K562 (cell line): ENCODE data around the gene AGPAT1. TPM values are rescaled to one million over a fixed set of nuclear protein-coding genes. Genes with fewer than 3 reads are reported as not detected.

Source experiments
- ATAC-seq: fragments of 200-7000 bp; cut with Tn5 transposase; 3 replicates; pipeline ENCODE4 v1.9.1; 2020; ENCODE audit warnings: moderate library complexity
- BruUV-seq: library from RNA; stranded (reverse); fragments of 400-500 nt; replicated peaks from 2 replicates; lab custom pipeline; 2021; lab: Mats Ljungman, UMichigan
- CTCF ChIA-PET: fragments of 300-600 bp; formaldehyde crosslinking; extraction: SDS; loops from one replicate; lab custom pipeline; 2021; ENCODE audit warnings: low intra/inter-chr PET ratio; lab: Yijun Ruan, JAX
- POLR2A ChIA-PET: fragments of 300-600, 350-650 bp; sonication (Branson Sonifier 250); formaldehyde crosslinking; extraction: SDS; loops from one replicate; lab custom pipeline; 2021; ENCODE audit warnings: antibody characterized with exemption, inconsistent platforms; lab: Yijun Ruan, JAX
- DNase-seq, 4 experiments: peaks; one replicate each; pipeline versions ENCODE4 v3.0.0 to v3.0.0-alpha.2; 2011 to 2018; ENCODE audit warnings: low spot score in 3 of 4, mixed read lengths in 3 of 4; ENCODE audit errors: extremely low read depth in 1 of 4
- FAIRE-seq: peaks from 2 replicates; lab custom pipeline; 2011; peaks lifted over from hg19 to GRCh38; lab: Jason Lieb, UNC
- H2AFZ ChIP-seq: 2 replicates; pipeline ENCODE4 v1.6.0; 2011; ENCODE audit warnings: low read depth, low read length, control low read depth, inconsistent platforms
- H3K27ac ChIP-seq: fragments of 200-600 bp; 3 replicates; pipeline ENCODE4 v1.8.0; 2011; ENCODE audit warnings: low read depth, mild to moderate bottlenecking, control low read depth, inconsistent platforms, low read length, moderate library complexity, mixed read lengths; ENCODE audit errors: extremely low read depth
- H3K27me3 ChIP-seq, 2 experiments: fragments of 300-600 bp in 1 of 2; 2 replicates in 1 of 2; 3 replicates in 1 of 2; pipeline versions ENCODE4 v1.6.0 to v1.8.0; 2011; ENCODE audit warnings: inconsistent platforms in 2 of 2, low read length in 2 of 2, mild to moderate bottlenecking in 1 of 2, mixed read lengths in 1 of 2, moderate library complexity in 1 of 2; ENCODE audit not compliant: control insufficient read depth in 2 of 2, insufficient read depth in 2 of 2
- H3K36me3 ChIP-seq: fragments of 300-600 bp; 3 replicates; pipeline ENCODE4 v1.8.0; 2011; ENCODE audit warnings: mild to moderate bottlenecking, low read length, inconsistent platforms; ENCODE audit not compliant: control insufficient read depth, insufficient read depth
- H3K4me1 ChIP-seq, 2 experiments: fragments of 200-600 bp in 1 of 2; replicated peaks in 1 of 2; 2 replicates in 1 of 2; 3 replicates in 1 of 2; pipeline versions ENCODE4 v1.5.1 to v1.8.0; 2011; ENCODE audit warnings: inconsistent platforms in 2 of 2, low read length in 2 of 2, mild to moderate bottlenecking in 1 of 2, mixed read lengths in 1 of 2, moderate library complexity in 1 of 2; ENCODE audit not compliant: control insufficient read depth in 2 of 2, insufficient read depth in 2 of 2
- H3K4me2 ChIP-seq: 2 replicates; pipeline ENCODE4 v1.6.1; 2011; ENCODE audit warnings: low read length, control low read depth, inconsistent platforms, mixed read lengths; ENCODE audit not compliant: insufficient read depth
- H3K4me3 ChIP-seq: fragments of 200-600 bp; sonication (generic), shearing (Covaris generic); 2 replicates; pipeline ENCODE4 v1.5.1; 2016; ENCODE audit warnings: control low read depth, inconsistent platforms
- H3K79me2 ChIP-seq: fragments of 200-600 bp; 3 replicates; pipeline ENCODE4 v1.8.0; 2011; ENCODE audit warnings: low read length, inconsistent platforms; ENCODE audit not compliant: control insufficient read depth, insufficient read depth
- H3K9ac ChIP-seq, 2 experiments: 2 replicates each; pipeline versions ENCODE4 v1.6.0 to v1.6.1; 2011; ENCODE audit warnings: low read depth in 2 of 2, low read length in 2 of 2, control low read depth in 1 of 2, inconsistent platforms in 1 of 2, mild to moderate bottlenecking in 1 of 2, mixed read lengths in 1 of 2; ENCODE audit not compliant: insufficient read depth in 1 of 2
- H3K9me1 ChIP-seq: one replicate; pipeline ENCODE4 v1.6.0; 2011; ENCODE audit warnings: inconsistent platforms, mild to moderate bottlenecking, low read length, moderate library complexity; ENCODE audit not compliant: control insufficient read depth, insufficient read depth
- H3K9me3 ChIP-seq: replicated peaks from 2 replicates; pipeline ENCODE4 v1.5.1; 2011; ENCODE audit warnings: low read depth, low read length, inconsistent platforms; ENCODE audit not compliant: control insufficient read depth, insufficient read depth
- H4K20me1 ChIP-seq: replicated peaks from 2 replicates; pipeline ENCODE4 v1.6.1; 2011; ENCODE audit warnings: low read length, inconsistent platforms, mixed read lengths; ENCODE audit not compliant: control insufficient read depth, insufficient read depth
- ELF2 ChIP-seq: fragments of 250-450 bp; sonication (Bioruptor Pico); IDR thresholded peaks from 2 replicates; pipeline ENCODE4 v1.5.0; 2021; ENCODE audit warnings: mild to moderate bottlenecking
- ETS1 ChIP-seq: conservative IDR thresholded peaks from 2 replicates; pipeline ENCODE4 v1.6.1; 2011; ENCODE audit warnings: low read depth, mild to moderate bottlenecking, low read length; ENCODE audit not compliant: control insufficient read depth
- ETS2 ChIP-seq: IDR thresholded peaks from 2 replicates; pipeline ENCODE4 v1.6.1; 2016; ENCODE audit warnings: borderline replicate concordance, missing genetic modification characterization, mild to moderate bottlenecking, moderate library complexity, missing compliant biosample characterization; ENCODE audit not compliant: poor library complexity, severe bottlenecking
- ETV6 ChIP-seq, 3 experiments: fragments of 150-350 bp in 1 of 3; sonication (generic) in 1 of 3; formaldehyde crosslinking in 1 of 3; IDR thresholded peaks; 2 replicates each; pipeline versions ENCODE4 v1.6.1 to v1.8.0; 2014 to 2022; ENCODE audit warnings: borderline replicate concordance in 2 of 3, low read depth in 2 of 3, antibody characterized with exemption in 1 of 3, low read length in 1 of 3, mild to moderate bottlenecking in 1 of 3, missing genetic modification reagents in 1 of 3
- HMG20B ChIP-seq: fragments of 250-450 bp; sonication (Bioruptor Pico); IDR thresholded peaks from 2 replicates; pipeline ENCODE4 v1.5.0; 2021; ENCODE audit warnings: mild to moderate bottlenecking
- KHSRP ChIP-seq: fragments of 450-650 bp; IDR thresholded peaks from 2 replicates; pipeline ENCODE4 v1.6.1; 2017
- KLF13 ChIP-seq: fragments of 450-650 bp; IDR thresholded peaks from 2 replicates; pipeline ENCODE4 v1.6.1; 2016; ENCODE audit warnings: missing genetic modification characterization, low read depth, mild to moderate bottlenecking, missing compliant biosample characterization, moderate library complexity, borderline replicate concordance
- MED1 ChIP-seq: sonication (generic); formaldehyde crosslinking; IDR thresholded peaks from 2 replicates; pipeline ENCODE4 v1.8.1; 2023; ENCODE audit warnings: missing genetic modification reagents, borderline replicate concordance
- NBN ChIP-seq: fragments of 450-650 bp; IDR thresholded peaks from 2 replicates; pipeline ENCODE4 v1.6.1; 2016; ENCODE audit warnings: low read depth, mild to moderate bottlenecking
- NR4A1 ChIP-seq, 2 experiments: fragments of 250-450 bp in 1 of 2; fragments of 450-650 bp in 1 of 2; sonication (Bioruptor Pico) in 1 of 2; IDR thresholded peaks; 2 replicates each; pipeline versions ENCODE4 v1.4.0 to v1.6.1; 2016 to 2020; ENCODE audit warnings: mild to moderate bottlenecking in 2 of 2, missing compliant biosample characterization in 1 of 2, missing genetic modification characterization in 1 of 2, moderate library complexity in 1 of 2
- POLR2B ChIP-seq: fragments of 450-650 bp; IDR thresholded peaks from 2 replicates; pipeline ENCODE4 v1.6.1; 2018; ENCODE audit warnings: low read depth; ENCODE audit not compliant: partially characterized antibody
- SOX6 ChIP-seq: fragments of 450-650 bp; IDR thresholded peaks from 2 replicates; pipeline ENCODE4 v1.6.1; 2014; ENCODE audit warnings: mild to moderate bottlenecking
- TBP ChIP-seq: optimal IDR thresholded peaks from 2 replicates; pipeline ENCODE3; 2011; ENCODE audit warnings: low read depth, low read length, improper control_type of control experiment
- ZNF444 ChIP-seq: fragments of 250-450 bp; sonication (Bioruptor Pico); IDR thresholded peaks from 2 replicates; pipeline ENCODE4 v1.4.0; 2020; ENCODE audit warnings: mild to moderate bottlenecking, moderate library complexity
- WGBS: fragments of 100-300 bp; shearing (Covaris generic); methylation state at CpG from one replicate; pipeline ENCODE4 v1.1.6; 2016; ENCODE audit warnings: low coverage, mixed read lengths; ENCODE audit not compliant: insufficient coverage; ENCODE audit errors: missing lambda C conversion rate; 5-methylcytosine and 5-hydroxymethylcytosine counted together
- in situ Hi-C: fragments of 300-500 bp; cut with MboI; formaldehyde crosslinking; loops from 4 replicates; pipeline ENCODE4 v1.15.0; 2018; ENCODE audit warnings: inconsistent platforms, mixed read lengths
- intact Hi-C: fragments of 100-400 bp; cut with micrococcal nuclease; formaldehyde crosslinking; loops from 2 replicates; pipeline ENCODE4 v1.14.2; 2022
- polyA plus RNA-seq, 8 experiments: library from polyadenylated mRNA; depleted of rRNA in 4 of 8; stranded (reverse) in 5 of 8; unstranded in 3 of 8; fragments of >200 nt; fragmentation: Nextera tagmentation in 2 of 8; fragmentation: Illumina TruSeq in 1 of 8; extraction: Ambion mirVana in 2 of 8; extraction: Trizol in 1 of 8; gene quantifications; 2 replicates each; pipeline versions ENCODE4 v1.2.1 to v1.2.3, GENCODE V29; 2011 to 2014; ENCODE audit warnings: inconsistent platforms in 1 of 8, missing spikeins in 1 of 8
- total RNA-seq, 7 experiments: library from RNA; depleted of rRNA in 6 of 7; stranded (reverse); fragments of >200 nt in 6 of 7; fragmentation: Illumina TruSeq in 2 of 7; extraction: Trizol in 2 of 7; gene quantifications; 2 replicates each; pipeline versions ENCODE4 v1.2.1 to v1.2.3, GENCODE V29; 2011 to 2021; ENCODE audit warnings: low replicate concordance in 1 of 7
- TF ChIP-seq, protein P1 (sequence below): sonication (generic); formaldehyde crosslinking; IDR thresholded peaks from 2 replicates; pipeline ENCODE4 v1.8.0; 2022; ENCODE audit warnings: mild to moderate bottlenecking, missing genetic modification reagents, borderline replicate concordance
- TF ChIP-seq, protein P2 (sequence below): fragments of 450-650 bp; formaldehyde crosslinking; IDR thresholded peaks from 2 replicates; pipeline ENCODE4 v1.4.0; 2022; ENCODE audit warnings: missing genetic modification characterization

The AGPAT1 gene
- total and polyA plus RNA-seq, 9 of the 15 experiments (the other 6 are each of a cell fraction or from before 2014, with no cell fraction given), result 37.9 to 176 (median 69.4) TPM

- WGBS, result 21% methylated on average over 5 of the region's 5 CpGs
- TF ChIP-seq NBN (0 out of 2 replicates have a peak, but pooled peaks have one; percentile 15), KLF13 (tag) (no peak), MED1 (CRISPR knock-in tag) (no peak), ZNF444 (CRISPR knock-in tag) (no peak), HMG20B (no peak), ETV6 (IDR thresholded peaks at IDR 0.05; ENCODE audit: borderline replicate concordance in 1 of 2, low read depth in 2 of 2, low read length in 1 of 2) (no peak), ETV6 (CRISPR knock-in tag; IDR thresholded peaks at IDR 0.05; ENCODE audit: borderline replicate concordance) (no peak), SOX6 (no peak), NR4A1 (CRISPR knock-in tag; IDR thresholded peaks at IDR 0.05) (peak; percentile 57; the same call in 1 of the 2 replicates), NR4A1 (tag; IDR thresholded peaks at IDR 0.05) (no peak), ETS1 (no peak), POLR2B (peak; percentile 32), ETS2 (tag) (no peak), ELF2 (no peak; the same call in 1 of the 2 replicates), KHSRP (0 out of 2 replicates have a peak, but pooled peaks have one; percentile 21), TBP (no peak)
- TF ChIP-seq, protein P1, sequence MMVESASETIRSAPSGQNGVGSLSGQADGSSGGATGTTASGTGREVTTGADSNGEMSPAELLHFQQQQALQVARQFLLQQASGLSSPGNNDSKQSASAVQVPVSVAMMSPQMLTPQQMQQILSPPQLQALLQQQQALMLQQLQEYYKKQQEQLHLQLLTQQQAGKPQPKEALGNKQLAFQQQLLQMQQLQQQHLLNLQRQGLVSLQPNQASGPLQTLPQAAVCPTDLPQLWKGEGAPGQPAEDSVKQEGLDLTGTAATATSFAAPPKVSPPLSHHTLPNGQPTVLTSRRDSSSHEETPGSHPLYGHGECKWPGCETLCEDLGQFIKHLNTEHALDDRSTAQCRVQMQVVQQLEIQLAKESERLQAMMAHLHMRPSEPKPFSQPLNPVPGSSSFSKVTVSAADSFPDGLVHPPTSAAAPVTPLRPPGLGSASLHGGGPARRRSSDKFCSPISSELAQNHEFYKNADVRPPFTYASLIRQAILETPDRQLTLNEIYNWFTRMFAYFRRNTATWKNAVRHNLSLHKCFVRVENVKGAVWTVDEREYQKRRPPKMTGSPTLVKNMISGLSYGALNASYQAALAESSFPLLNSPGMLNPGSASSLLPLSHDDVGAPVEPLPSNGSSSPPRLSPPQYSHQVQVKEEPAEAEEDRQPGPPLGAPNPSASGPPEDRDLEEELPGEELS, result no peak
- TF ChIP-seq, protein P2, sequence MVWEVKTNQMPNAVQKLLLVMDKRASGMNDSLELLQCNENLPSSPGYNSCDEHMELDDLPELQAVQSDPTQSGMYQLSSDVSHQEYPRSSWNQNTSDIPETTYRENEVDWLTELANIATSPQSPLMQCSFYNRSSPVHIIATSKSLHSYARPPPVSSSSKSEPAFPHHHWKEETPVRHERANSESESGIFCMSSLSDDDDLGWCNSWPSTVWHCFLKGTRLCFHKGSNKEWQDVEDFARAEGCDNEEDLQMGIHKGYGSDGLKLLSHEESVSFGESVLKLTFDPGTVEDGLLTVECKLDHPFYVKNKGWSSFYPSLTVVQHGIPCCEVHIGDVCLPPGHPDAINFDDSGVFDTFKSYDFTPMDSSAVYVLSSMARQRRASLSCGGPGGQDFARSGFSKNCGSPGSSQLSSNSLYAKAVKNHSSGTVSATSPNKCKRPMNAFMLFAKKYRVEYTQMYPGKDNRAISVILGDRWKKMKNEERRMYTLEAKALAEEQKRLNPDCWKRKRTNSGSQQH (CRISPR knock-in tag), result peak; percentile 54; the same call in 1 of the 2 replicates
Observed at GRCh38 chr6:32176476-32177182, 745 bp upstream of the AGPAT1 start.

More at GRCh38 chr6:32176476-32177182, 745 bp upstream of the AGPAT1 start:
- peak; percentile 6 for FAIRE-seq
- DNase-seq, result peak in 3 of 4 experiments; percentile 33 to 58 (median 50)
- ChIA-PET POLR2A (interaction anchor here (0.7 to 4.5 kb wide), 14 partner anchors 8 to 336 kb away, joined by 3 to 30 read pairs (median 4); partner anchors contain the start of genes ATF6B, EGFL8, FKBPL and PBX2), CTCF (no interaction called here)
- in situ Hi-C loops, result no loop called here
- no TSS peak for BruUV-seq
- H4K20me1 ChIP-seq, result no peaks in the 10 kb centered on the region
- intact Hi-C loops, result loop anchor here (1.0 to 10.0 kb wide), 4 partner anchors 19 to 512 kb away; partner anchors contain the start of genes C6orf47, CSNK2B, FKBPL and GPANK1
- H3K4me1 ChIP-seq, result peaks cover 27 to 56% of the 10 kb centered on the region in 2 experiments
- H3K36me3 ChIP-seq, result peaks cover 37% of the 10 kb centered on the region; the same call in 2 of the 3 replicates
- H3K79me2 ChIP-seq, result peaks cover 74% of the 10 kb centered on the region
- H3K4me3 ChIP-seq, result peak overlapping the region; percentile 88
- H3K27me3 ChIP-seq, result no peaks in the 10 kb centered on the region
- H3K9me1 ChIP-seq, result peaks cover 7% of the 10 kb centered on the region
- peak overlapping the region; percentile 100 for H3K4me2 ChIP-seq
- H3K9ac ChIP-seq, result peak overlapping the region; percentile 83 to 86; a peak in 3 of 4 replicates
- H3K9me3 ChIP-seq, result no peaks in the 10 kb centered on the region
- H3K27ac ChIP-seq, result peak overlapping the region; percentile 94
- no peak for ATAC-seq
- peak overlapping the region; percentile 92 for H2AFZ ChIP-seq
